Pancreas (tissue), 10 donors: ENCODE measurements around the gene DLX2. TPM values are rescaled to one million over a fixed set of nuclear protein-coding genes. Genes with fewer than 3 reads are reported as not detected.
"Not testable (repeated sequence)": the region's sequence is repeated elsewhere in the genome, so short reads cannot be mapped to it uniquely, and the experiment has no call there.

Source experiments
- ATAC-seq, 4 donors: fragments of 200-7000 bp; cut with Tn5 transposase; one replicate each; pipeline versions ENCODE4 v1.8.0 to v1.9.1; 2020; ENCODE audit warnings: mild to moderate bottlenecking in 4 of 4, moderate library complexity in 4 of 4
- DNase-seq, 6 donors: peaks; one replicate each; pipeline ENCODE4 v3.0.0-alpha.2; 2020
- FAIRE-seq: peaks from 2 replicates; lab custom pipeline; 2012; peaks lifted over from hg19 to GRCh38; lab: Jason Lieb, UNC
- H3K27ac ChIP-seq, 4 donors: fragments of 200-600 bp; sonication (generic); 1 replicate in 3 of 4; 2 replicates in 1 of 4; pipeline versions ENCODE4 v1.5.0 to v1.8.0; 2020
- H3K27me3 ChIP-seq, 4 donors: fragments of 200-600 bp; one replicate each; pipeline ENCODE4 v1.8.0; 2021
- H3K36me3 ChIP-seq, 3 donors: fragments of 200-600 bp; sonication (generic) in 1 of 3; one replicate each; pipeline versions ENCODE4 v1.5.0 to v1.8.0; 2020 to 2021
- H3K4me1 ChIP-seq, 3 donors: fragments of 200-600 bp; one replicate each; pipeline ENCODE4 v1.8.0; 2021
- H3K4me3 ChIP-seq, 4 donors: fragments of 200-600 bp; sonication (generic) in 2 of 4; one replicate each; pipeline versions ENCODE4 v1.5.0 to v1.8.0; 2020 to 2021
- H3K9me3 ChIP-seq, 4 donors: fragments of 200-600 bp; one replicate each; pipeline ENCODE4 v1.8.0; 2021
- WGBS, 2 donors: extraction: QIAGEN DNeasy Blood & Tissue Kit; methylation state at CpG; one replicate each; pipeline ENCODE4 v1.1.7; 2013; 5-methylcytosine and 5-hydroxymethylcytosine counted together
- intact Hi-C, 3 donors: fragments of 100-400 bp; cut with DNase I; formaldehyde crosslinking; loops; one replicate each; pipeline versions ENCODE4 v1.11.1 to v1.14.2; 2022
- polyA plus RNA-seq, 2 donors: library from polyadenylated mRNA; stranded (reverse); fragments of 200-250 nt; gene quantifications; one replicate each; pipeline ENCODE4 v1.2.3, GENCODE V29; 2013
- total RNA-seq, 6 donors: library from RNA; stranded (reverse); fragmentation: NEBNext Ultra II Directional in 4 of 6; extraction: Animal tissue kit (Norgen Biotek cat#: 25700) in 4 of 6; gene quantifications; one replicate each; pipeline versions ENCODE4 v1.2.1 to v1.2.4, GENCODE V29; 2021 to 2023
- TF ChIP-seq, protein P1 (sequence below), 4 donors: fragments of 200-600 bp; sonication (generic) in 3 of 4; IDR thresholded peaks; one replicate each; pipeline versions ENCODE4 v1.5.0 to v1.8.0; 2021; ENCODE audit warnings: antibody characterized with exemption in 4 of 4
- donor health status: healthy with polysubstance abuse.
- donor health status: DM: no; HTN: no; CAD: no; lungs with moderate emphysema.
- donor health status: DM: no; HTN: no; CAD: no.
- donor health status: control.
- donor health status: control.
- donor health status: Bipolar disorder and iron deficiency.
- donor health status: DM: yes; HTN: yes; CAD: no.
- donor health status: DM: no; HTN: no; CAD: no.
- donor health status: DM: no; HTN: no; CAD: no.
- donor health status: DM: yes; HTN: yes; CAD: no.

The DLX2 gene
- total RNA-seq (not detected), polyA plus RNA-seq (not detected)

DNA sequence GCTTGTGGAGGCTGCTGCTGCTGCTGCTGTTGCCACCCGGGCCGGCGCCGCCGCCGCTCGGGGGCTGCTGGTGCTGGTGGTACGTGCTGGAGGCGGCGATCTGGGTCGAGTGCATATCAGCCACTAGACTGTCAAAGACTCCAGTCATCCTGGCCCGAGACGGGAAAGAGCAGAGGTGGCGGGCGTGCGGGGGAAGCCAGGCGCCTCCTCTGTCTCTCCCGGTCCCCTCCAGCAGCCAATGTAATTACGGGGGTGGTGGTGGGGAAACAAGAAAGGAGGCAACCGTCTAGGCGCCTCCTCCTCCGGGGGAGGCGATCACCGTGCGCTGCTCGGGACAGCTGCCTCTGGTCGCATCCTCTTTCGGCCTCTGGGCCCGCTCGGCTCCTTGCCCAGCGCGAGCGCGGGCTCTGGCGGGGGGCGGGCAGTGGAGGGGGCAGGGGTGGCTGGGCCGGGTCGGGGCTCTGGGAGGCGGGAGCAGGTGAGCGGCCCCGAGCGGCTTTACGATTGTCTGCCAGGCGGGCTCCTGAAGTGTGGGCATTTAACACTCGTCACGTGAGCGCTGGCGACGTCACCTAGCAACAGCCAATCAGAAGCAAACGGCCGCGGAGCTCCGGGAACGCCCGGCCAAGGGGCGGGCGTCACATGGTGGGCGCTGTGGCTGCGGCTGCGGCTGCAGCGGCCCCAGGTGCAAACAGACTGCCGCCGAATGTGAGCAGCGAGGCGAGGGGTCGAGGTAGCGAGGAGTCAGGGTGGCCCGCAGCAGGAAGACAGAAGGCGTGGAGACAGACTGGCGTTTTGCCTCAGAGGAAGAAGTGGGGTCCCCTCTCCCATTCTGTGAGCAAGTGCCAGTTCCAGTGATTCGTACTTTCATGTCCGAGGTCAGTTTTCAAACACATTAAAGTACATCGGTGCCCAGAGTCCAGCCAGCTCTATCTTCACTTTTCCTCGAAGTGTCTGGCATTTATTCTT lies at the start of gene DLX2:
TSS of gene DLX2 (minus strand) at position 510 of the 969 bp plus-strand sequence. CDS start at position 148, 362 bp downstream.
- whole genome bisulfite sequencing, 2 donors: 2% methylated on average over 65 to 74 of the region's 74 CpGs

GRCh38 chr2:172147944-172148650 lies 45.4 kb upstream of the DLX2 start:
- H3K27me3 ChIP-seq: no peaks in the 10 kb centered on the region
- no peak for ATAC-seq
- H3K9me3 ChIP-seq: no peaks in the 10 kb centered on the region
- intact Hi-C loops: no loop called here
- H3K4me3 ChIP-seq: no peak overlapping the region
- no peak for DNase-seq
- 74 to 79% methylated on average over 11 of the region's 11 CpGs for WGBS, 2 donors
- FAIRE-seq: no peak
- TF ChIP-seq, protein P1, sequence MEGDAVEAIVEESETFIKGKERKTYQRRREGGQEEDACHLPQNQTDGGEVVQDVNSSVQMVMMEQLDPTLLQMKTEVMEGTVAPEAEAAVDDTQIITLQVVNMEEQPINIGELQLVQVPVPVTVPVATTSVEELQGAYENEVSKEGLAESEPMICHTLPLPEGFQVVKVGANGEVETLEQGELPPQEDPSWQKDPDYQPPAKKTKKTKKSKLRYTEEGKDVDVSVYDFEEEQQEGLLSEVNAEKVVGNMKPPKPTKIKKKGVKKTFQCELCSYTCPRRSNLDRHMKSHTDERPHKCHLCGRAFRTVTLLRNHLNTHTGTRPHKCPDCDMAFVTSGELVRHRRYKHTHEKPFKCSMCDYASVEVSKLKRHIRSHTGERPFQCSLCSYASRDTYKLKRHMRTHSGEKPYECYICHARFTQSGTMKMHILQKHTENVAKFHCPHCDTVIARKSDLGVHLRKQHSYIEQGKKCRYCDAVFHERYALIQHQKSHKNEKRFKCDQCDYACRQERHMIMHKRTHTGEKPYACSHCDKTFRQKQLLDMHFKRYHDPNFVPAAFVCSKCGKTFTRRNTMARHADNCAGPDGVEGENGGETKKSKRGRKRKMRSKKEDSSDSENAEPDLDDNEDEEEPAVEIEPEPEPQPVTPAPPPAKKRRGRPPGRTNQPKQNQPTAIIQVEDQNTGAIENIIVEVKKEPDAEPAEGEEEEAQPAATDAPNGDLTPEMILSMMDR (IDR thresholded peaks at IDR 0.05): no peak
- H3K4me1 ChIP-seq: no peaks in the 10 kb centered on the region
- H3K27ac ChIP-seq: no peak overlapping the region
- no peaks in the 10 kb centered on the region for H3K36me3 ChIP-seq

More for the DNA sequence above, at the start of gene DLX2:
- FAIRE-seq: no peak
- no peaks in the 10 kb centered on the region for H3K9me3 ChIP-seq
- H3K4me3 ChIP-seq: peak within 1 kb of the TSS; percentile 10 to 58 (median 30)
- H3K27ac ChIP-seq: no peak within 1 kb of the TSS
- H3K36me3 ChIP-seq: no peaks in the 10 kb centered on the region
- ATAC-seq: peak; percentile 75 to 84 (median 78)
- H3K27me3 ChIP-seq: peaks cover 10 to 70% (median 26%) of the 10 kb centered on the region in 4 donors
- TF ChIP-seq, protein P1 (IDR thresholded peaks at IDR 0.05): no peak
- intact Hi-C loops: loop anchor here in 1 of 3 donors (10.0 kb wide), 1 partner anchor 288 kb away; no protein-coding TSS in a partner anchor
- peak; percentile 70 to 90 (median 79) for DNase-seq
- H3K4me1 ChIP-seq: peaks cover 8 to 27% (median 10%) of the 10 kb centered on the region in 3 donors

DNA sequence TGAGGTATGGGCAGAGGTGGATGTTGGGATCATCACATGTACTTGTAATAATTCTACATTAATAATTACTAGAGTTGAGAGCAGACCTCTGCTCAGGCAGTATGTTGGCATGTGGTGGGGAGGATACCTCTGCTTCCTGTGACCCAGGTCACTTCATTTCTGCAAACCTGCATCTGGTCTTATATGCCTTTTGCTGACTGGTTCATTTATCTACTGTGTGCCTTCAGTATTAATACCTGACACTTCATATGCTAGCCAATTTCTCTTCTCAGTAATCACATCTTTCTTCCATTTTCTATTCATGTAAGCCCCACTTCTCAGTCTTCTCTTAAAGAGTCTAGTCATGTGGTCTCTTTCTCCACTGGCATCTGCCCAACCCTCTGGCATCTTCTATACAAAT lies 41.1 kb upstream of the DLX2 start:
- FAIRE-seq: no peak

GRCh38 chr2:172138727-172139126 lies 36.0 kb upstream of the DLX2 start:
- H3K4me3 ChIP-seq, intact Hi-C loops, FAIRE-seq, ATAC-seq, H3K9me3 ChIP-seq, DNase-seq, H3K27me3 ChIP-seq, H3K27ac ChIP-seq, H3K36me3 ChIP-seq, H3K4me1 ChIP-seq: not testable (repeated sequence)
- 63 to 74% methylated on average over 1 of the region's 1 CpG for WGBS, 2 donors

More for the DNA sequence above, 41.1 kb upstream of the DLX2 start:
- DNase-seq: no peak
- Histone ChIP-seq H3K4me1 (no peaks in the 10 kb centered on the region), H3K4me3 (no peak overlapping the region), H3K27me3 (no peaks in the 10 kb centered on the region), H3K9me3 (no peaks in the 10 kb centered on the region), H3K27ac (no peak overlapping the region), H3K36me3 (no peaks in the 10 kb centered on the region)
- ATAC-seq: no peak
- TF ChIP-seq, protein P1 (IDR thresholded peaks at IDR 0.05): no peak
- intact Hi-C loops: no loop called here

DNA sequence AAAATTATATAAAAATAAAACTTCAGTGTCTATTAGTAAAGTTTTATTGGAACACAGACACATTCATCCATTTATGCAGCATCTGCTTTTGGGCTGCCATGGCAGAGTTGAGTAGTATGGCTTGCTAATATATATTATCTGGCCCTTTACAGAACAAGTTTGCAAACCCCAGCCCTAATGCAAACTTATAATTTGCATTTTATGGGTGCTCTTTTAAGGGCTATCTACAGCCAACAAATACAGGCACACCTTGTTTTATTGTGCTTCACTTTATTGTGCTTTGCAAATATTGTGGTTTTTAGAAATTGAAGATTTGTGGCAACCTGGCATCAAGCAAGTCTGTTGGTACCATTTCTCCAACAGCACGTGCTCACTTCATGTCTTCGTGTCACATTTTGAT lies 35.2 kb upstream of the DLX2 start:
- no peak for FAIRE-seq
- no peak for ATAC-seq
- no peaks in the 10 kb centered on the region for H3K9me3 ChIP-seq
- no peak for DNase-seq
- intact Hi-C loops: no loop called here
- no peak overlapping the region for H3K27ac ChIP-seq
- TF ChIP-seq, protein P1 (IDR thresholded peaks at IDR 0.05): no peak
- H3K4me1 ChIP-seq: no peaks in the 10 kb centered on the region
- H3K27me3 ChIP-seq: no peaks in the 10 kb centered on the region
- WGBS, 2 donors: 61 to 87% methylated on average over 2 of the region's 2 CpGs
- H3K4me3 ChIP-seq: no peak overlapping the region
- H3K36me3 ChIP-seq: no peaks in the 10 kb centered on the region
